ENCODE results near the gene OR13J1.

DNA sequence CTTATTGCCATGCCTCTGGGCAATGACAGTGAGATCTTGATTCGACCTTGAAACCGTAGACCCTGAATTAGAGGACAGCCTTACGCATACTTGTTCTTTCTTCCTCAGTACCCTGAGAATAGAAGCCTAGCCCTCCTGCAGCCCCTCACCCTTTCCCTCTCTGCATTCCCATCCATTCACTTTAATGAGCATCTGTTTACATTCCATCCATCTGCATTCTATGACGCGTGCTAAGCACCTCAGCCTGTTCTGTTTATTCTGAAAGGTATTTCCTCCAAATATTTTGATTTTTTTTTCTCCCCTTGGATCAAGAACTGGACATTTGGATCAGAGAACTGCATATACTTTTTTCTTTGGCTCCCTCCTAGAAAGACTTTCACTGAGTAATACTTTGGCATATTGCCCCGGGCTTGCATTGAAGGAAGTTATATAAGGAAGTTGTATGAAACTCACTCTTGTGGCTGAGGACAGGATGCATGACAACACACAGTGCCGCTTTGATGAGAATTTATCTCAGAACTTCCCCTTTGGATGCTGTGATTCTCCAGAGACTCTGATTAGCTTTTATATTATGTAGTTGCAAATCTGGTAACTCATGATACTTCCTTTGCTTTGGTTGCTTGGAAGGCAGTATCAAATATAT lies 25.5 kb downstream of the OR13J1 start:
- TF ChIP-seq, protein P1, sequence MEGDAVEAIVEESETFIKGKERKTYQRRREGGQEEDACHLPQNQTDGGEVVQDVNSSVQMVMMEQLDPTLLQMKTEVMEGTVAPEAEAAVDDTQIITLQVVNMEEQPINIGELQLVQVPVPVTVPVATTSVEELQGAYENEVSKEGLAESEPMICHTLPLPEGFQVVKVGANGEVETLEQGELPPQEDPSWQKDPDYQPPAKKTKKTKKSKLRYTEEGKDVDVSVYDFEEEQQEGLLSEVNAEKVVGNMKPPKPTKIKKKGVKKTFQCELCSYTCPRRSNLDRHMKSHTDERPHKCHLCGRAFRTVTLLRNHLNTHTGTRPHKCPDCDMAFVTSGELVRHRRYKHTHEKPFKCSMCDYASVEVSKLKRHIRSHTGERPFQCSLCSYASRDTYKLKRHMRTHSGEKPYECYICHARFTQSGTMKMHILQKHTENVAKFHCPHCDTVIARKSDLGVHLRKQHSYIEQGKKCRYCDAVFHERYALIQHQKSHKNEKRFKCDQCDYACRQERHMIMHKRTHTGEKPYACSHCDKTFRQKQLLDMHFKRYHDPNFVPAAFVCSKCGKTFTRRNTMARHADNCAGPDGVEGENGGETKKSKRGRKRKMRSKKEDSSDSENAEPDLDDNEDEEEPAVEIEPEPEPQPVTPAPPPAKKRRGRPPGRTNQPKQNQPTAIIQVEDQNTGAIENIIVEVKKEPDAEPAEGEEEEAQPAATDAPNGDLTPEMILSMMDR (conservative IDR thresholded peaks at IDR 0.05 in 1 of 2, IDR thresholded peaks at IDR 0.05 in 1 of 2; ENCODE audit: extremely low read depth in 1 of 2, insufficient read depth in 1 of 2, low read depth in 1 of 2, low read length in 2 of 2): no peak
- TF ChIP-seq EZH2 (IDR thresholded peaks at IDR 0.05; ENCODE audit: borderline replicate concordance, low read length): no peak
